Activated naive CD4-positive, alpha-beta T cell treated with anti-CD3 and anti-CD28 coated beads, Interleukin-2, amount 10 ng/mL, durations not matched to agents 7 days and 5 days (primary cell): Measurements from ENCODE around the gene CAMK2B.

Experiments used
- CTCF ChIA-PET: fragments of 350-600 bp; sonication (Branson Sonifier 250); formaldehyde crosslinking; loops from one replicate; lab custom pipeline; 2021; ENCODE audit warnings: antibody characterized with exemption; lab: Charles Lee
- DNase-seq: peaks from one replicate; pipeline ENCODE4 v3.0.0-alpha.2; 2020
- H3K27ac Mint-ChIP-seq: one replicate; pipeline ENCODE4 v1.8.0; 2021; ENCODE audit warnings: mild to moderate bottlenecking, moderate library complexity, mixed read lengths
- H3K27me3 Mint-ChIP-seq: one replicate; pipeline ENCODE4 v1.8.0; 2021; ENCODE audit warnings: mild to moderate bottlenecking, mixed read lengths
- H3K36me3 Mint-ChIP-seq: one replicate; pipeline ENCODE4 v1.8.0; 2021; ENCODE audit warnings: mixed read lengths
- H3K4me1 Mint-ChIP-seq: one replicate; pipeline ENCODE4 v1.8.0; 2021; ENCODE audit warnings: mixed read lengths
- H3K4me3 Mint-ChIP-seq: one replicate; pipeline ENCODE4 v1.8.0; 2021; ENCODE audit warnings: mild to moderate bottlenecking, moderate library complexity, mixed read lengths
- H3K9me3 Mint-ChIP-seq: one replicate; pipeline ENCODE4 v1.8.0; 2021; ENCODE audit warnings: mixed read lengths

CAMK2B gene

DNA sequence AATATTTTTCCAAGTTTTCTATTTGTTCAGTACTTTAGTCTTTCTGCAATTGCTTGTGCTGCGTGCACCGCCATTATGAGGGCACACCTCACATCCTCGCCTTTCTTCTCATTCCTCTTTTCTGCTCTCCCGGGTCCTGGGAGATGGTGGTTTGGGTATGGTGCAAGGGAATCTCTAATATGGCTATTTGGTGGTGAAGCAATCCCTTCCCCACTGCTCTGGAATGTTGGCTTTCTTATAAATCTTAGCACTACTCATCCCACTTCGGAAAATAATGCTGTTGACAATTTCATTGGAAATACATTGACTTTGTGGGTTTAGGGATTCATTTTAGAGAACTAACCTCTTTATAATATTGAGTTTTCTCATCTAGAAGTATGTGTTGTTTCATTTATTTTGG is 134.2 kb downstream of the CAMK2B start:
- DNase-seq: no peak
- H3K27me3 Mint-ChIP-seq: peaks cover 16% of the 10 kb centered on the region
- H3K4me3 Mint-ChIP-seq: no peak overlapping the region
- no peaks in the 10 kb centered on the region for H3K9me3 Mint-ChIP-seq
- peaks cover 5% of the 10 kb centered on the region for H3K4me1 Mint-ChIP-seq
- no peaks in the 10 kb centered on the region for H3K36me3 Mint-ChIP-seq
- H3K27ac Mint-ChIP-seq: no peak overlapping the region
- CTCF ChIA-PET: no interaction called here

- Mint-ChIP-seq H3K4me3 (no peak overlapping the region), H3K27ac (no peak overlapping the region), H3K9me3 (no peaks in the 10 kb centered on the region), H3K4me1 (no peaks in the 10 kb centered on the region), H3K27me3 (peaks cover 16% of the 10 kb centered on the region), H3K36me3 (no peaks in the 10 kb centered on the region)
- CTCF ChIA-PET: no interaction called here
- DNase-seq: no peak
Measured at GRCh38 chr7:44189993-44190872, 135.2 kb downstream of the CAMK2B start.

- Mint-ChIP-seq H3K27ac (no peak within 1 kb of the TSS), H3K4me3 (no peak within 1 kb of the TSS), H3K9me3 (no peaks in the 10 kb centered on the region), H3K36me3 (no peaks in the 10 kb centered on the region), H3K4me1 (no peaks in the 10 kb centered on the region), H3K27me3 (peaks cover 16% of the 10 kb centered on the region)
- no peak for DNase-seq
- CTCF ChIA-PET: no interaction called here
Measured at GRCh38 chr7:44189286-44189992, 136.0 kb downstream of the CAMK2B start, which contains the start of gene GCK. Gene GCK (minus strand): TSS chr7:44189439. CDS start chr7:44188953, 486 bp downstream.

GRCh38 chr7:44188480-44189225 is 136.7 kb downstream of the CAMK2B start:
- DNase-seq: no peak
- Mint-ChIP-seq H3K4me1 (no peaks in the 10 kb centered on the region), H3K9me3 (no peaks in the 10 kb centered on the region), H3K36me3 (no peaks in the 10 kb centered on the region), H3K27ac (no peak overlapping the region), H3K27me3 (peaks cover 12% of the 10 kb centered on the region), H3K4me3 (no peak overlapping the region)
- CTCF ChIA-PET: no interaction called here

GRCh38 chr7:44187636-44188416 is 137.6 kb downstream of the CAMK2B start:
- no peak for DNase-seq
- Mint-ChIP-seq H3K36me3 (no peaks in the 10 kb centered on the region), H3K9me3 (peaks cover 4% of the 10 kb centered on the region), H3K4me1 (no peaks in the 10 kb centered on the region), H3K27ac (no peak overlapping the region), H3K27me3 (peaks cover 19% of the 10 kb centered on the region), H3K4me3 (no peak overlapping the region)
- CTCF ChIA-PET: no interaction called here

DNA sequence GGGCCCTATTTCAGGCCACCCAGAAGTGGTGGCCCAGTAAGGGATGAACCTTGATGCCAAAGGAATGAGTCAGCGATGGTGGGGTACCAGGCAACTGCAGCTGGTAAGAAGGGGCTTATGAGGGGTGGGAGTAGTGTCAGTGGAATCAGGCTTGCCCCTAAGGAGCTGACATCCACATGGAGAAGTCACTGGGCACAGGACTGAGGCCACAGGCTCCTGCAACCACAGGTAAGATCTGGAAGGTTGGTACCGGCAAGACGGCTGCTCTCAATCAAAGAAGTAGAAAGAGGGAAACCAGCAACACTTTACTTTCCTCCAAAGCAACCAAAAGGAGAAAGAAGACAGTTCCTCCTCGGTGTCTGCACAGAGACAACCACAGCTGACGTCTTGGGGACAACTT is 138.7 kb downstream of the CAMK2B start:
- Mint-ChIP-seq H3K4me3 (no peak overlapping the region), H3K36me3 (no peaks in the 10 kb centered on the region), H3K27ac (no peak overlapping the region), H3K9me3 (peaks cover 14% of the 10 kb centered on the region), H3K4me1 (no peaks in the 10 kb centered on the region), H3K27me3 (peaks cover 17% of the 10 kb centered on the region)
- CTCF ChIA-PET: no interaction called here
- no peak for DNase-seq

DNA sequence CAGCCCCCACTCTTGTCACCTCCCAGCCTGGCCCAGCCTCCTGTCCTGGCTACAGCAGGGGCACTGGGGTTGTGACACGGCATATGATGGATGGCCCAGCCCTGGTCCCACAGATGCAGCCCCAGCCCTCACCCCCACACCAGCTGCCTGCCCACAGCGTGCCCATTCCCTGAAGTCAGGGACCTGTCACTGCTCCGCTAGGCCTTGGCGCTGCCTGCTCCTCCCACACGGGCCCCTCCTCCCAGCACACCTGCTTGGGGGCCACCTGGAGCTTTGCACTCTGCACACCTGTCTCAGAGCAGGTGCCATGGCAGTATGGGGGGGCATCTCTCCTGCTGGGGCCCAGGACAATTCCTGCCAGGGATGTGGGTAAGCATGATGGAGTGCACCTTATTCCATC is 139.7 kb downstream of the CAMK2B start:
- CTCF ChIA-PET: no interaction called here

DNA sequence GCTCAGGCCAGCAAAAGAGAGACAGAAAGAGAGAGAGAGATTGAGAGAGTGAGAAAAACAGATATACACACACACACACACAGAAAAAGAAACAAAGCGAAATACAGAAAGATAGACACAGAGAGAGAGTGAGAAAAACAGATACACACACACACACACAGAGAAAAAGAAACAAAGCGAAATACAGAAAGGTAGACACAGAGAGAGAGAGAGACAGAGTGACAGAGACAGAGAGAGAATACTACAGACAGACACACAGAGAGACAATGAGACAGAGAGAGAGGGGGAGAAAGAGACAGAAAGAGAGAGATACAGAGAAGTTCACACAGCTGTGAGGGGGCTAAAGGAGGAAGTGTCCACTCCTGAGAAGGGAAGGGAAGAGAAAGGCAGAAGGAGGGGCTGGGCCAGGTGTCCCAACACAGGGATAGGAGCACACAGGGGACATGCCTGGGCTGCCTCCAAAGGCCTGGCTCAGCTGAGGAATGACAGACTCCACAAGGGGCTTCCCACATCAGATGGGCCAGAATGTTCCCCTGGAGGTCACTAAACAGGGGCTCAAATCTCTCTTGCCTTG is 140.4 kb downstream of the CAMK2B start:
- H3K27ac Mint-ChIP-seq: no peak overlapping the region
- CTCF ChIA-PET: no interaction called here
- peaks cover 14% of the 10 kb centered on the region for H3K9me3 Mint-ChIP-seq
- peaks cover 17% of the 10 kb centered on the region for H3K27me3 Mint-ChIP-seq
- no peak overlapping the region for H3K4me3 Mint-ChIP-seq
- DNase-seq: no peak
- no peaks in the 10 kb centered on the region for H3K4me1 Mint-ChIP-seq
- no peaks in the 10 kb centered on the region for H3K36me3 Mint-ChIP-seq

More for the DNA sequence above, 139.7 kb downstream of the CAMK2B start:
- H3K4me1 Mint-ChIP-seq: no peaks in the 10 kb centered on the region
- DNase-seq: no peak
- H3K36me3 Mint-ChIP-seq: no peaks in the 10 kb centered on the region
- H3K27ac Mint-ChIP-seq: no peak overlapping the region
- H3K4me3 Mint-ChIP-seq: no peak overlapping the region
- H3K9me3 Mint-ChIP-seq: peaks cover 14% of the 10 kb centered on the region
- H3K27me3 Mint-ChIP-seq: peaks cover 17% of the 10 kb centered on the region

DNA sequence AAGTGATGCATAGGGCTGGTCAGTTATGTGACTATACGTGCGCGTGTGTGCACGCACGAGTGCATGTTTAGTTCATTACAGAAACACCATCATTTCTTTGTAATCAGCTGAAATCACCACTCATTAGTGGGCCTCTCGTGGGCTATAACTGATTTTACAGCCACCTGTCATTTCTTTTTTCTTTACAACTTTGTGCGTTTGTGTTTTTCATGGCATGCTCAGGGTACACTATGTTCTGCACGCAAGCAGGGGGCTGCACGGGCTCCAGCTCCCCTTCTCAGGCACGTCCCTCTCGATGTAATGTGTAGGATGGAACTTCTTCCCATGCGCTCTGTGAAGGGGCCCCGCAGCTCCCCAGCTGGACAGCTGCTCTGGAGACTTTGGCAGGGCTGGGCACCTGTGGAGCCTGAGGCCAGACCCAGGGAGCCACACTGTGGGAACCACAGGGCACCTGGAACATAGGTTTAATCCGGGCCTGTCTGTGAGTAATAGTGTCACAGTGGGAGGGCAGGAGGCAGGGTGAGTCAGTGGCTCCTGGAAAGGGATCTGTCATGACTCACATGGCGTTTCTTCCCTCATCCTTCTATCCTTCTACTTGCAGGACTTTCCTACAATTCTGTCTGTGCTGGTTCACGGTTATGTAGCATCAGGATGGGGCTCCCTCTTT is 141.1 kb downstream of the CAMK2B start:
- peaks cover 17% of the 10 kb centered on the region for H3K27me3 Mint-ChIP-seq
- H3K9me3 Mint-ChIP-seq: peaks cover 14% of the 10 kb centered on the region
- no peak overlapping the region for H3K4me3 Mint-ChIP-seq
- H3K27ac Mint-ChIP-seq: no peak overlapping the region
- no peak for DNase-seq
- no peaks in the 10 kb centered on the region for H3K4me1 Mint-ChIP-seq
- no peaks in the 10 kb centered on the region for H3K36me3 Mint-ChIP-seq
- CTCF ChIA-PET: no interaction called here

GRCh38 chr7:44183386-44183785 is 142.0 kb downstream of the CAMK2B start:
- no peak for DNase-seq
- Mint-ChIP-seq H3K27me3 (peaks cover 17% of the 10 kb centered on the region), H3K36me3 (no peaks in the 10 kb centered on the region), H3K4me3 (no peak overlapping the region), H3K27ac (no peak overlapping the region), H3K9me3 (peaks cover 14% of the 10 kb centered on the region), H3K4me1 (no peaks in the 10 kb centered on the region)
- CTCF ChIA-PET: interaction anchor here (0.6 kb wide), 1 partner anchor 1057 kb away, joined by 3 read pairs; no protein-coding TSS in a partner anchor

GRCh38 chr7:44182827-44183226 is 142.6 kb downstream of the CAMK2B start:
- H3K4me3 Mint-ChIP-seq: no peak overlapping the region
- no peaks in the 10 kb centered on the region for H3K36me3 Mint-ChIP-seq
- peaks cover 19% of the 10 kb centered on the region for H3K27me3 Mint-ChIP-seq
- CTCF ChIA-PET: interaction anchor here (0.6 kb wide), 1 partner anchor 1057 kb away, joined by 3 read pairs; no protein-coding TSS in a partner anchor
- H3K4me1 Mint-ChIP-seq: no peaks in the 10 kb centered on the region
- no peak for DNase-seq
- H3K27ac Mint-ChIP-seq: no peak overlapping the region
- peaks cover 14% of the 10 kb centered on the region for H3K9me3 Mint-ChIP-seq

GRCh38 chr7:44180631-44181030 is 144.8 kb downstream of the CAMK2B start:
- Mint-ChIP-seq H3K4me1 (no peaks in the 10 kb centered on the region), H3K4me3 (no peak overlapping the region), H3K36me3 (no peaks in the 10 kb centered on the region), H3K9me3 (peaks cover 14% of the 10 kb centered on the region), H3K27me3 (peaks cover 34% of the 10 kb centered on the region), H3K27ac (no peak overlapping the region)
- DNase-seq: no peak
- CTCF ChIA-PET: no interaction called here

GRCh38 chr7:44177570-44178131 is 147.7 kb downstream of the CAMK2B start:
- CTCF ChIA-PET: no interaction called here
- Mint-ChIP-seq H3K4me3 (no peak overlapping the region), H3K27me3 (peaks cover 44% of the 10 kb centered on the region)

More at GRCh38 chr7:44177570-44178131, 147.7 kb downstream of the CAMK2B start:
- DNase-seq: no peak
- peaks cover 8% of the 10 kb centered on the region for H3K9me3 Mint-ChIP-seq
- H3K36me3 Mint-ChIP-seq: no peaks in the 10 kb centered on the region
- H3K27ac Mint-ChIP-seq: no peak overlapping the region
- no peaks in the 10 kb centered on the region for H3K4me1 Mint-ChIP-seq
